HG02763 (cell line): ENCODE data around the gene PRDX6.
"Not testable (repeated sequence)": the region's sequence is repeated elsewhere in the genome, so short reads cannot be mapped to it uniquely, and the experiment has no call there.

ENCODE experiments used
- ATAC-seq: cut with Tn5 transposase; IDR thresholded peaks from one replicate; pipeline ENCODE4 v1.9.1; 2021; ENCODE audit warnings: mild to moderate bottlenecking, moderate library complexity; ENCODE audit not compliant: unreplicated experiment

The PRDX6 gene

DNA sequence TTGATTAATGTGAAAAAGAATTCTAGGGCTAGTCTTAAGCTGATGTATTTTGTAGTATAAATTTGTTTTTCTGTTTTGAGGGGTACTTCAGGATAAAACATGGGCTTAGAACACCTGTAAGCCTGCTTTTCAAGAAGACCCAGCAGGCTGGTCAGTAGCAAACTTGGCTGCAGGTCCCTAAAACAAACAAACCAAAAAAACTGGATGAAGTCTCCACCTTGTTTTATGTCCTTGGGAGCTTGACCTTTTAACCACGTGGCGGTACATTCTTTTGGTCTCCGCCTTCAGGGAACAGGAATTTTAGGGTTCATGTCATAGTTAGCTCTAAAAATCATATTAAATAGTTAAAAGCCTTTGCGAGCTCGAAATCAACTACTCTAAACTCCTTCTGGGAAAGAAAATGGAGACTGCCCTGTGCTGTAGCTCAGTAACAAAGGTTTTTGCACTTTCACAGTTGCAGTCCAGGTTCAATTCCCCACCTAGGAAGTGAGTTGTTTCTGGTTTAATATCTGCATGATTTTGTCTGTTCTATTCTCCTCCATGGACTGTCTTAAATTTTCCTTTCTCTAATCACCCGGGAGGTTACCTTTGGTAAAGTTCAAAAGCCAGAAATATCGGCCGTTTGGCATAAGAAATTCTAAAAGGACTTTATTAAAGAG is 18.6 kb downstream of the PRDX6 start:
- no peak for ATAC-seq

DNA sequence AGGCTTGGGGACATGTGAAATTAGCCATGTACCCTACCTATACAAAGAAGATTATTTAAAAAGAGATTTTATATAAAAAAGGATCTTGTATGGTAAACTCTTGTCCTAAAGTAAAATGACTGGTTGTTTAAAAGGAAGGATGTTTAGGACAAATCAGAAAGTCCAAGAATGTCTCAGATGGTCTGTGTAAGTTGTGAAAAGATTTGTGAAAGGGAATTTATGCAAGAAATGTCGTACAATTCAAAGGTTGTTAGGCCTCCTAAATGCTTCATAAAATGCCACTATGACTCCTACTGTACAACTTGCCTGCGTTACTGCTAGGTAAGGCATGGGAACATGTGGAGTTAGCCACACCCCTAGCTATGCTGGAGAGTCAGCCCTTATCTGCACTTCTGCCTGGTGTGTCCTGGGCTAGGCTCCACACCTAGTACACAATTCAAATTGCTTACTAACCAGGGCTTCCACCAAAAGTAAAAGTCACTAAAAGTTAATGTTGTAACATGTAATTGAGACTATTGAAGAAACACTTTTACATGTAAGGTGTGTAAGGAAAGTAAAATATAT is 19.7 kb downstream of the PRDX6 start:
- ATAC-seq: no peak

DNA sequence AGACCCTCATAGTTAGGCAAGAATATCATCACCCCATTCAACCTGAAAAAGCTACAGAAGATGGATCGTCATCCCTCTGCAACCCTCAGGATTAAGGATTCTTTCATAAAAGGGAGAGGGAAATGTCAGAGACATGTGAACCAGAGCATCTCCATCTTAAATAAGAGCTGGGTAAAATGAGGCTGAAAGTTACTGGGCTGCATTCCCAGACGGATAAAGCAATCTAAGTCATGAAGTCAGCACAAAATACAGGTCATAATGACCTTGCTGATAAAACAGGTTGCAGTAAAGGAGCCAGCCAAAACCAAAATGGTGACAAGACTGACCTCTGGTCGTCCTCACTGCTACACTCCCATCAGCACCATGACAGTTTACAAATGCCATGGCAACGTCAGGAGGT is 22.6 kb downstream of the PRDX6 start:
- no peak for ATAC-seq

DNA sequence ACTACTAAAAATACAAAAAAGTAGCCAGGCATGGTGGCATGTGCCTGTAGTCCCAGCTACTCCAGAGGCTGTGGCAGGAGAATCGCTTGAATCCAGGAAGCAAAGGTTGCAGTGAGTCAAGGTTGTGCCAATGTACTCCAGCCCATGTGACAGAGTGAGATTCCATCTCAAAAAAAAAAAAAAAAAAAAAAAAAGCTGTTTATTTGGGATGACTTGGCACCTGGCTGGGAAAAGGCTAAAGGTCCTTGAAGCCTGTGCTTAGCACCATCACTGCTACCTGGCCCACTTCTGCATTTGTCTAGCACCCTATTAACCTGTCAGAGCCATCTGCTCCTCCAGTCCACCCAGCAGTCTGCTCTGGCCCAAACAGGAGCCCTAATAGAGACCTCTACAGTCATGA is 25.0 kb downstream of the PRDX6 start:
- no peak for ATAC-seq

DNA sequence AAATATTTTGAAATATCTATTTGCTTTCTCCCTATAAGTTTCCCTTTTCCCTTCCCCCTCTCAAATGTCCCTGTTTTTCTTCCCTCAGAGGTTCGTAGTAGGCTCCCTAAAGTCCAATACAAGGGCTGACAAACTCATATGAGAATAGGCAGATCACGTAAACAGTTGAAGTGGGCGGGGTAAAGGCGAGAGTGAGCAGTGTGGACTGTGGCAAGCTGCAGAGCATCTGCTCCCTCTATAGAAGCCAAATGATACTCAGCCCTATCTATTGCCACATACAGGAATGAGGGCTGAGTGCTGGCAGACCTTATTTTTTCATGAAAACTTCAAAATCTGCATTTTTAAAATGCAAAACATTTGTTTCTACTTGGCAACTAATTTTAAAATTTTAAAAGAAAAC is 26.3 kb downstream of the PRDX6 start:
- ATAC-seq: no peak

DNA sequence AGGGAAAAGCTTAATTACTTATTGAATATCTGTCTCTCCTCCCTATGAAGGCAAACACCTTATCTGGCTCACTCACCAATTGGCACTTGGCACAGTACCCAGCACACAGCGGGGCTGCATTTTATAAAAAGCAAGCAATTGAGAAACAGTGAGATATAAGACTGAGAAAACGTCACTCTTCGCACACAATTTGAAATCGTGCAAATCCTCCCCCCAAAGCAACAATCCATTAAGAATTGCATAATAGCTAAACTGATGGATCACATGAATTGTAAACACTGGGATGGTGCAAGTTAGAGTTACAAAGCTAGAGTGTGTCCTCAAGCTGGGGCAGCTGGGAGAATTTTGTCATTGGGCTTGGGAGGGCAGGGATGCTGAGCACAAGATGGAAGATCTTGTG is 27.1 kb downstream of the PRDX6 start:
- ATAC-seq: no peak

DNA sequence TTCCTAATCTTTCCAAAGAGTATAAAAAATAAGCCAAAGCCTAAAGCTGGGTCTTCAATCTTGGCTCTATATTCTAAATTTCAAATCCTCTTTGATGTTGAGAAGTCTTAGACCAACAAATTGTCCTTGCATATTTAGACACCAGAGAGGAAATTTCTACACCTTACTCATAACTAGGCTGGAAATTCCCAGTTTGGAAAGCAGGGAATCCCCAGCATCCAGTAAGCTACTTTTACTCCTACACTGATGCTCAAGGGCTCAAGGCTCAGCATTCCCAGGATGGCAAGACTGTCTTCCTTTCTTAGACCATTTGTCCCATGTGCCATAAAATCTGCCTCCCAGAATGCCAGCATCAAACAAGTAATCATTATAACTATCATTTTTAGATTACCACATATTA is 28.3 kb downstream of the PRDX6 start:
- no peak for ATAC-seq

DNA sequence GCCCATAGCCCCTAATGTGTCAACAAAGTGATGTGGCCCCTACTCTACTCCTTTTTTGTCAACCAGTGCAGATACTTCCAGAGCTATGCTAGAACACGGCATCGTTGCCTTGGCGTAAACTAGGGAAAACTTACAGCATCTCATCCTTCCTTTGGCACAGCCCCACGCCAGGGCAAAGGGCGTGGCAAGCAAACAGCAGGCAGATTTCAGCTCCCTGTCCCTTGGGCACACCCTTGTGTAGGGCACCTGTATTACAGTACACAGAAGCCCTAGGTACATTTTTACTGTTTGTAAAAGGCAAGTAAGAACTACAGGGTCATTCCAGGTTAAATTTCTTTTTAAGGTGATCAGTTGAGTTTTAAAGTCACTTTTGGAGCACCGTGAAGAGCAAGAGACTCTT is 29.3 kb downstream of the PRDX6 start:
- no peak for ATAC-seq

DNA sequence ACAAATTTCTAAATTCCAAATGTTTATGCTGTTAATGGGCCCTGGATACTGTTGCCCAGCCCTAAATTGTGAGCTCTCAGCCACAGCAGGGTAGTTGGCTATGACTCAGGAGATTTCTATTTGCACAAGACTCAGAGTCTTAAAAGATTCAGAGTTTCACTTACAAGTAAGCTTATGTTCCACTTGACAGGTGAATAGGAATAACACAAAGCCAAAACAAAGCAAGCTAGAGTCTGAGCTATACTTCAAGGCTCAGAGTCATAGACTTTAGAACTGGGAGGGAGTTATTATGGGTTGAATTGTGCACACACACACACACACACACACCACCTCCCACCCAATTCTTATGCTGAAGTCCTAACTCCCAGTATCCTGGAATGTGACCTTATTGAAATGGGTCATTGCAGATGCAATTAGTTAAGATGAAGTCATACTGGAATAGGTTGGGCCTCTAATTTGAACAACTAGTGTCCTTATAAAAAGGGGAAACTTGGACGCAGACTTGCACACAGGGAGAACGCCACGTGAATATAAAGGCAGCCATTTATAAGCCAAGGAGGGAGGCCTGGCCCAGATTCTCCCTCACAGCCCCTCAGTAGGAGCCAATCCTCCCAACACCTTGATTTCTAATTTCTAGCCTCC is 30.2 kb downstream of the PRDX6 start:
- ATAC-seq: no peak

DNA sequence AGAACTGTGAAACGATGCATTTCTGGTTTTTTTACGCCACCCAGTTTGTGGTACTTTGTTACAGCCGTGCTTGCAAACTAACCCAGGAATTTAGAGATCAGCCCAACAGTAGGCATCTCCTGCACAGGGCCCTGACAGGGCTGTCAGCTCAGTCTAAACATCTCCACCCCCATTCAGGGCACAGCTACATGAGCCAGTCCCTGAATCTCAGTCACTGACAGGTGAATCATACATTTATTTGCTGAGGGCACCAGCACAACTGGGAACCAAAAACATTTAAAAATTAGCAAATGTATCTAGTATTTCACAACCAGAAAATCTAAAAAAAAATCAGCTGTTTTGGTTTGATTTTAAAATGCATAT is 30.7 kb downstream of the PRDX6 start:
- ATAC-seq: no peak

DNA sequence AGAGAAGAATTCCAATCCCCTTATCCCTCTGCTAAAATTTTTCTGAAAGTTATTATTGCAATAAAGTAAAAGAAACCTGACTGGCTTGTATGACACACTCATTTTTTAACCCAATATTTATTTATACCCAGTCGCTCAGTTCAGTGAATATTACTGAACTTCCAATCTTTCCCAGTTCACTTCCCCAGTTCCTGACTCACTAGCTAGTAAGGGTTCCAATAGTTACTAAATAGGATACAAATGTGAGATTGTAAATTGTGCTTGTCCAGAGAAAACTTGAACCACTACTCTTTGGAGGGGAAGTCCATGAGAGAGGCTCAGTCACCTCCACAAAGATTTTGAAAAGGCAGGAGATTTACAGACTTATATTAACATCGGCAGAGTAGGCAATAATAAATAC is 31.4 kb downstream of the PRDX6 start:
- no peak for ATAC-seq

DNA sequence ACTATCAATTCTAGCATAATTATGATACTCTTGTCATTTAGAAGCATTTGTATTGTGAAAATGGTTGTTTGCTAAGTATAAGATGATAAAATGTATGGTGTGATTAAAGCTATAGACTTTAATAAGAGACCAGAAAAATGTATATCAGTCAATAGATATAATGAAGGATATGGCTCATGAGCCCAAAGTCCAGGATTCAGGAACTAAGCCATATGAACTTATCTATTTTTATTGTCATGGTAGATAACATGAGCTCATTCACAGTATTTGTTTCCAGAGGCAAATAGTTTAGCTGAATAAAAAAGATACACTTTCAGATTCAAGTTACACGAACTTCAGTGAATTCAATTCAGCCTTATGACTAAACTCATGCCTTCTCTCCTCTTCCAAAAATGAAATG is 32.7 kb downstream of the PRDX6 start:
- no peak for ATAC-seq

DNA sequence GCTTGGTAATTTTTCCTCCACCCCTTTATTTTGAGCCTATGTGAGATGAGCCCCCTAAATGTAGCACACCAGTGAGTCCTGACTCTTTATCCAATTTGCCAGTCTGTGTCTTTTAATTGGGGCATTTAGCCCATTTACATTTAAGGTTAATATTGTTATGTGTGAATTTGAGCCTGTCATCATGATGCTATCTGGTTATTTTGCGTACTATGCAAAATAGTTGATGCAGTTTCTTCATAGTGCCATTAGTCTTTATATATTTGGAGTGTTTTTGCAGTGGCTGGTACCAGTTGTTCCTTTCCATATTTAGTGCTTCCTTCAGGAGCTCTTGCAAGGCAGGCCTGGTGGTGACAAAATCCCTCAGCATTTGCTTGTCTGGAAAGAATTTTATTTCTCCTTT is 37.4 kb downstream of the PRDX6 start:
- not testable (repeated sequence) for ATAC-seq

DNA sequence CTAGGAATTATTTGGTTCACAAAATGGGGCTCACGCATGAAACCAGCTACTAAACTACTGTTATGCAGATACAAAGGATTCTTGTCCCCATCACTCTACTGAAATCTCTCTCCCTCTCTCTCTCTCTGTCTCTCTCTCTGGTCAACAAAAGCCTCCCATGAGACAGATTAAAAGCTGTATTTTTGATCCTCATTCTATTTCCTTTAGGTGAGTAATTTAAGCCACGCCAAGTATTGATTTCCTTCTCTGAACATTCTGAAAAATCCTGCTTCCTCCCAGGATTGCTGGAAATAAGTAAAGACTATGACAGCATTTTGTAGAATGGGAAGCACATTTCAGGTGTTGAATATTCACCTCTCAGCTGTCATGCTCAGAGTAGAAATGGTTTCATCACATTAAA is 43.7 kb downstream of the PRDX6 start:
- ATAC-seq: no peak

DNA sequence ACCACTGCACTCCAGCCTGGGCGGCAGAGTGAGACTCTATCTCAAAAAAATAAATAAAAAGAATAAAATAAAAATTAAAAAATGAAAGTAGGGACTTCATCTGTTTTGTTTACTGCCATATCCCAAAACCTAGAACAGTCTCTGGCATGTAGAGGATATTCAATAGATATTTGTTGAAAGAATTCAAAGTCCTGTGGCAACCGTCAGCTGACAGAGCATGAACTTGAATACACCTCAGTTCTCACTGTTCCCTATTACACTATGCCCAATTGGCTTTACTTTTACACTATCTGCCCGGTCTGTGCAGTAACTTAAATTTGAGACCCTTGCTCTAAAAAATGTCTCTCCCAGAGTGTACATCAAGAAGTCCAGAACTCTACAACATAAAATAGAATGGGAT is 46.2 kb downstream of the PRDX6 start:
- ATAC-seq: no peak

DNA sequence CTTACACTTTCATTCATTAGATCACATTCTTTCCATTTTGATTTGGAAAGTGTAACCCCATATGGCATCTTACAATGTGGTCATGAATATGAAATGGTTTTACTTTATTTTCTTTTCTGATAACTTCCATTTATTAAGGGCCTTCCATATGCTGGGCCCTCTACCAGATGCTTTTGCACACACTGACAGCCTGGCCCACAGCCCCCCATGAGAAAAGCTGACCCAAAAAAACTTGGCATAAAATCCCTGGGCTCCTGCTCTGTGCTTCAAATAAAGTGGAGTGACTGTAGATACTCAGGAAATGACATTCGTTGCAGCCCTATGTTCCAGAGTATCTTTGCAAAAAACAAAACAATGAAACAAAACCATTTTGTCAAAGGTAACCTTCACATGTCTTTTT is 48.8 kb downstream of the PRDX6 start:
- no peak for ATAC-seq

DNA sequence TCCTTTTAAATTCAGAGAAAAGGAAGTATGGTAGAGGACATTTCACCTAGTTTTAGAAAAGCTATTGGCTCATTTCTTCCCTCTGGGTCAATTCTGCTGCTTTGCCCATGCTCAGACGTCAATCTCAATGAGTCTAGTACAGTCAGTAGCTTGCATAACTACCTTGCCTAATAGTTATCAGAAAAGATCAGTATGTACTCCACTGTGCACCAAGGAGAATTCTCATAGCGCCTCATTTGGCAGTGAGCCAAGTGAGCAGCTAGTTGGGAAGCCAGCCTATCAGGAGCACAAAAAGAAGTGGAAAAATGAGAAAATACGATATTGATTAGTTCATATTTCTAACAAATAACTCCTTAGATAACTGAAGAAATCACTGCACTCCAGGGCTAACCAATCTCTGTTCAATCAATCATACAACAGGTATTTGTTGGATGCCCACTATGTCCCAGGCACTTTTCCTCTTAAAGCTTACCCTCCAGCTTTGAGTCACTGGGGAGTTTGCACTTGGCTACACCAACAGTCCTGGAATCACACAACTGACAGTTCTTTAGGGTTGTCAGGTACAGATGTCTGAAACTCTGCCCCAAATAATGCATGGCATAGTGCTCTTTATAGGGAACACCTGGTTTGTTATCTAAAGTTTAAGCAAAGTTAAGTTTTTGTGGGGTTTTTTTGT is 50.2 kb downstream of the PRDX6 start:
- no peak for ATAC-seq

DNA sequence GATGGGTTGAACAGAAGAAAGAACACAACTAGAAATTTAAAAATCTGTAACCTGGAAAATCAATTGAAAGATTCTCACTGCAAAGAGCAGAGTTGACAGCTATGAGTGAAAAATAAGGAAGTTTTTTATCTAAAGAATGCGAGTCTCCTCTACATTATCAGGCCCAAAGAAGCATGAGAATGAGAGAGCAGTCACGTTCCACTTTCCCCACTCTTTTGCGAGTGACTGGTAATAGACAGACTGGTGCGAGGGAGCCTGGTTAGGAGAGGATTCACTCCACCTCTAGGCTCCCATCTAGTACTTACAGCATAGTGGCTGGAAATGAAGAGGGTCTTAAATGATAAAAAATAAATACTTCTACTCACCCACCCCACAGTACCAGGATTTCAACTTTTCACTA is 52.0 kb downstream of the PRDX6 start:
- no peak for ATAC-seq

DNA sequence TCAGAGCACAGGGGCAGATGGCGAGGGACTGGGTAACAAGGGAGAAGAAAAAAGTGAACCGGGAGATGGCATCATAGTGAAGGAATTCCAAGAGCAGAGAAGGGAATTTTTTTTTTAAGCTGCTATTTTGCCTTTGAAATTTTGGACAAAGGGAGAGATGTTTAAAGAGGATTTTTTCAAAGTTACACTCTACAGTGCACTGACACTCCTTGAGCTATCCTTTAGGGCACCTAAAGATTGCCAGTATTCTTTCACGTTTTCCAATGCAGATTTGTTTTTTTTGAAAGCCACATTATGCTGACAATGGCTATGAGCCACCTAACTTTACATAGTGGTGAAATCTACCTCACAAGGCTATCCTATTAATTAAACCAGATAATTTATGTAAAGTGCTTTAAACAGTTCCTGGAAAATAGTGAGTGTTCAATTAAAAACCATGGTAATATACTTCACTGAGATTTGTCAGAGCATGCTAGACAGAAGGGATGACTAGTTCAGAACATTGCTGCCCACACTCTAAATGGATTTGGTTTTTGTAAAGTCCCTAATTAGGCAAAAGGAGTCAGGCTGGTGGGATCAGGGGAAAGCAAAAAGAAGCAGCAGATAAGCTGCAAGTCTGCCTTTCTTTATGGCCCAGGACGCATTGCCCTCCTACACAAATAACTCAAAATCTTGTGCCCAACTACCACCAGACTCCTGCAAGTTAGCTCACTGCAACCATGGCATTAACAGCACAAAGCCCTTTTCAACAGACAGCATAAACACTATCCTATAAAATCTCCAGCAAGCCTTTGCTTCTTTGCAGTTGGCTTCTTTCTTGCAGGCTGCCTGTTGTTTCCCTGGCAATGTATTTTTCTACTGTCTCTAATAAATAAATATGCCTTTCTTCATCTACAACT is 53.9 kb downstream of the PRDX6 start:
- ATAC-seq: no peak

DNA sequence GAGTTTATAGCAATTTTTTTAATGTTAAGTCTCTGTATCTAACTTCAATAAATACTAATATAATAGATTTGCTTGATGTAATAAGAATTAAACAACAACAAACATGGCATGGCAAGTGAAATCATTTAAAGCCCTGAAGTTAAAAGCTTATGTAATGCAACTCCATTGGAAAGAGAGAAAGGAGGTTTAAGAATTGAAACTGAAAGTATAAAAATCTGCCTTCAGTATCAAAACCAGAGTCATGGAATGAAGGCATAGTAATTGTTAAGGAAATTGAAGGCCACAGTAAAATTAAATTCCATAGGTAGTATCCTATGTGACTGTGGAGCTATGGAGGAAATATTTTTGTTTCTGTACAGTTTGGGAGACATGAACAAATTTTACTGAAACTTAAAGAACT is 55.1 kb downstream of the PRDX6 start:
- no peak for ATAC-seq

DNA sequence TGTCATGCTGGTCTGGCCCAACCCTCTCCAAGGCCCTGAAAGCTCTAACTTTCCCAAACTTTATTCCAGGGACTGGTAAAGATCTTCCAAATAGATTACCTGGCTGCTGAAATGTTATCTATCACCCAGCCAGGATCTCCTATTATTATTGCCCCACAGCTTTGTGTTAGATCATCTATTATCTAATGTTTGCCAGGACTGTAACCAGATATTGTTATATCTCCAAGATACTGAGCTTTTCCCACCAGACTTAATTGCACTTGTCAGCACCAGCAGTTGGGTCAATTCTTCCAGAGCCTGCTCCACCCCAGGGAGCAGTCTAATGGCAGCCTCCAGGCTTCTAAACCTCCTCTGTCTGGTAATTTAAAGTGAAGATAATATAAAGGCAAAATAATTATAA is 59.1 kb downstream of the PRDX6 start:
- ATAC-seq: no peak
